Upper lobe of left lung (tissue), 6 donors: ENCODE results near the gene APOC3. TPM values are rescaled to one million over a fixed set of nuclear protein-coding genes. Genes with fewer than 3 reads are reported as not detected.

Experiments
- ATAC-seq, 2 donors: fragments of 200-7000 bp; cut with Tn5 transposase; one replicate each; pipeline ENCODE4 v1.9.1; 2022; ENCODE audit warnings: mild to moderate bottlenecking in 2 of 2, moderate library complexity in 2 of 2; ENCODE audit not compliant: low FRiP score in 2 of 2
- DNase-seq, 2 donors: peaks; one replicate each; pipeline ENCODE4 v3.0.0-alpha.2; 2019 to 2020
- H3K27ac ChIP-seq, 4 donors: fragments of 200-600 bp; sonication (generic); one replicate each; pipeline ENCODE4 v1.5.1; 2016 to 2019
- H3K27me3 ChIP-seq, 4 donors: fragments of 200-600 bp; sonication (generic); one replicate each; pipeline ENCODE4 v1.5.1; 2017 to 2019
- H3K36me3 ChIP-seq, 4 donors: fragments of 200-600 bp; sonication (generic); one replicate each; pipeline ENCODE4 v1.5.1; 2016 to 2019
- H3K4me1 ChIP-seq, 4 donors: fragments of 200-600 bp; sonication (generic); one replicate each; pipeline ENCODE4 v1.5.1; 2018 to 2019
- H3K4me3 ChIP-seq, 4 donors: fragments of 200-600 bp; sonication (generic); one replicate each; pipeline ENCODE4 v1.5.1; 2017 to 2019; ENCODE audit warnings: mild to moderate bottlenecking in 2 of 4, moderate library complexity in 1 of 4
- H3K9me3 ChIP-seq, 4 donors: fragments of 200-600 bp; sonication (generic); one replicate each; pipeline ENCODE4 v1.5.1; 2018 to 2019
- CTCF ChIP-seq, 6 experiments: fragments of 450-650 bp in 4 of 6; fragments of 200-600 bp in 2 of 6; sonication (generic) in 2 of 6; IDR thresholded peaks; one replicate each; pipeline ENCODE4 v1.5.1; 2016 to 2019; ENCODE audit warnings: antibody characterized with exemption in 6 of 6
- EP300 ChIP-seq, 4 donors: sonication (generic); formaldehyde crosslinking; IDR thresholded peaks; one replicate each; pipeline ENCODE4 v1.5.1; 2017; ENCODE audit warnings: antibody characterized with exemption in 4 of 4, control low read depth in 2 of 4
- POLR2A ChIP-seq, 4 donors: fragments of 450-650 bp; IDR thresholded peaks; one replicate each; pipeline ENCODE4 v1.5.1; 2016 to 2017; ENCODE audit warnings: antibody characterized with exemption in 4 of 4, mild to moderate bottlenecking in 2 of 4
- POLR2AphosphoS5 ChIP-seq, 2 donors: sonication (generic); formaldehyde crosslinking; IDR thresholded peaks; one replicate each; pipeline ENCODE4 v1.5.1; 2017; ENCODE audit warnings: antibody characterized with exemption in 2 of 2
- WGBS, 2 donors: methylation state at CpG; one replicate each; pipeline ENCODE4 v1.1.5; 2017 to 2018; 5-methylcytosine and 5-hydroxymethylcytosine counted together
- total RNA-seq, 6 donors: library from RNA; depleted of rRNA in 4 of 6; stranded (reverse); fragments of >200 nt in 4 of 6; gene quantifications; one replicate each; pipeline versions ENCODE4 v1.1.0 to v1.2.1, GENCODE V29; 2016 to 2021
- donor health status: DM: no; HTN: no; CAD: no; lungs with moderate emphysema.
- donor health status: DM: no; HTN: yes; CAD: no; lungs with severe emphysema.

The APOC3 gene
- total RNA-seq, 6 donors from 2014 or later, result 3.7 to 4.4 TPM; not detected in 4

- Histone ChIP-seq H3K27me3 (no peaks in the 10 kb centered on the region), H3K4me3 (no peak overlapping the region), H3K4me1 (peaks cover 13 to 35% (median 27%) of the 10 kb centered on the region in 4 donors), H3K27ac (peak overlapping the region in 1 of 4 donors; percentile 14), H3K9me3 (no peaks in the 10 kb centered on the region), H3K36me3 (peaks cover 14 to 56% (median 32%) of the 10 kb centered on the region in 4 donors)
- TF ChIP-seq POLR2AphosphoS5 (IDR thresholded peaks at IDR 0.05), result no peak
- no peak for TF ChIP-seq POLR2A (IDR thresholded peaks at IDR 0.05)
- TF ChIP-seq EP300 (IDR thresholded peaks at IDR 0.05), result no peak
- no peak for TF ChIP-seq CTCF (IDR thresholded peaks at IDR 0.05)
- WGBS, 2 donors, result 88 to 91% methylated on average over 7 of the region's 7 CpGs
- no peak for ATAC-seq
- DNase-seq, result no peak
These were observed 25.7 kb downstream of the APOC3 start for GRCh38 chr11:116855413-116855812.

GRCh38 chr11:116856423-116856822 is 26.7 kb downstream of the APOC3 start:
- Histone ChIP-seq H3K4me1 (peaks cover 11 to 30% (median 24%) of the 10 kb centered on the region in 4 donors), H3K36me3 (peaks cover 14 to 66% (median 42%) of the 10 kb centered on the region in 4 donors), H3K27me3 (no peaks in the 10 kb centered on the region), H3K9me3 (no peaks in the 10 kb centered on the region), H3K27ac (no peak overlapping the region), H3K4me3 (no peak overlapping the region)
- no peak for DNase-seq
- ATAC-seq, result no peak
- no peak for TF ChIP-seq POLR2A (IDR thresholded peaks at IDR 0.05)
- no peak for TF ChIP-seq POLR2AphosphoS5 (IDR thresholded peaks at IDR 0.05)
- no peak for TF ChIP-seq EP300 (IDR thresholded peaks at IDR 0.05)
- 97 to 98% methylated on average over 5 of the region's 5 CpGs for WGBS, 2 donors

- no peaks in the 10 kb centered on the region for H3K27me3 ChIP-seq
- H3K4me1 ChIP-seq, result peaks cover 5 to 21% (median 17%) of the 10 kb centered on the region in 4 donors
- no peak overlapping the region for H3K27ac ChIP-seq
- no peaks in the 10 kb centered on the region for H3K9me3 ChIP-seq
- 86 to 93% methylated on average over 2 of the region's 2 CpGs for WGBS, 2 donors
- H3K4me3 ChIP-seq, result no peak overlapping the region
- DNase-seq (no peak), ATAC-seq (no peak)
- TF ChIP-seq CTCF (IDR thresholded peaks at IDR 0.05), result no peak
- TF ChIP-seq EP300 (IDR thresholded peaks at IDR 0.05), result no peak
- TF ChIP-seq POLR2AphosphoS5 (IDR thresholded peaks at IDR 0.05), result no peak
- no peak for TF ChIP-seq POLR2A (IDR thresholded peaks at IDR 0.05)
- H3K36me3 ChIP-seq, result peaks cover 14 to 75% (median 51%) of the 10 kb centered on the region in 4 donors
These were observed 27.6 kb downstream of the APOC3 start for GRCh38 chr11:116857316-116857715.

- no peak for DNase-seq
- Histone ChIP-seq H3K4me3 (no peak overlapping the region), H3K9me3 (no peaks in the 10 kb centered on the region), H3K27me3 (no peaks in the 10 kb centered on the region), H3K27ac (no peak overlapping the region), H3K4me1 (peaks cover 0 to 15% (median 11%) of the 10 kb centered on the region in 4 donors), H3K36me3 (peaks cover 14 to 81% (median 55%) of the 10 kb centered on the region in 4 donors)
- 82 to 93% methylated on average over 2 to 7 of the region's 7 CpGs for WGBS, 2 donors
- TF ChIP-seq EP300 (IDR thresholded peaks at IDR 0.05) (no peak), POLR2AphosphoS5 (IDR thresholded peaks at IDR 0.05) (no peak), CTCF (IDR thresholded peaks at IDR 0.05) (no peak), POLR2A (IDR thresholded peaks at IDR 0.05) (no peak)
- ATAC-seq, result no peak
These were observed 28.2 kb downstream of the APOC3 start for GRCh38 chr11:116857936-116858335.

GRCh38 chr11:116859175-116859574 is 29.5 kb downstream of the APOC3 start:
- no peak for DNase-seq
- ATAC-seq, result no peak
- TF ChIP-seq EP300 (IDR thresholded peaks at IDR 0.05), result no peak
- TF ChIP-seq CTCF (IDR thresholded peaks at IDR 0.05), result no peak
- no peak for TF ChIP-seq POLR2AphosphoS5 (IDR thresholded peaks at IDR 0.05)
- TF ChIP-seq POLR2A (IDR thresholded peaks at IDR 0.05), result no peak
- Histone ChIP-seq H3K36me3 (peaks cover 14 to 91% (median 66%) of the 10 kb centered on the region in 4 donors), H3K27me3 (no peaks in the 10 kb centered on the region), H3K27ac (no peak overlapping the region), H3K9me3 (no peaks in the 10 kb centered on the region), H3K4me1 (peaks cover 0 to 3% (median 1%) of the 10 kb centered on the region in 4 donors), H3K4me3 (no peak overlapping the region)
- 96 to 97% methylated on average over 6 to 8 of the region's 8 CpGs for WGBS, 2 donors
